GM21390 (cell line): ENCODE measurements around the gene PCDHGA8.
A peak's percentile ranks its signal among the peaks of the same experiment; 100 is the strongest.
"Not testable (repeated sequence)": the region's sequence is repeated elsewhere in the genome, so short reads cannot be mapped to it uniquely, and the experiment has no call there.

Experiments
- ATAC-seq: cut with Tn5 transposase; IDR thresholded peaks from one replicate; pipeline ENCODE4 v1.9.1; 2021; ENCODE audit not compliant: unreplicated experiment

The PCDHGA8 gene

DNA sequence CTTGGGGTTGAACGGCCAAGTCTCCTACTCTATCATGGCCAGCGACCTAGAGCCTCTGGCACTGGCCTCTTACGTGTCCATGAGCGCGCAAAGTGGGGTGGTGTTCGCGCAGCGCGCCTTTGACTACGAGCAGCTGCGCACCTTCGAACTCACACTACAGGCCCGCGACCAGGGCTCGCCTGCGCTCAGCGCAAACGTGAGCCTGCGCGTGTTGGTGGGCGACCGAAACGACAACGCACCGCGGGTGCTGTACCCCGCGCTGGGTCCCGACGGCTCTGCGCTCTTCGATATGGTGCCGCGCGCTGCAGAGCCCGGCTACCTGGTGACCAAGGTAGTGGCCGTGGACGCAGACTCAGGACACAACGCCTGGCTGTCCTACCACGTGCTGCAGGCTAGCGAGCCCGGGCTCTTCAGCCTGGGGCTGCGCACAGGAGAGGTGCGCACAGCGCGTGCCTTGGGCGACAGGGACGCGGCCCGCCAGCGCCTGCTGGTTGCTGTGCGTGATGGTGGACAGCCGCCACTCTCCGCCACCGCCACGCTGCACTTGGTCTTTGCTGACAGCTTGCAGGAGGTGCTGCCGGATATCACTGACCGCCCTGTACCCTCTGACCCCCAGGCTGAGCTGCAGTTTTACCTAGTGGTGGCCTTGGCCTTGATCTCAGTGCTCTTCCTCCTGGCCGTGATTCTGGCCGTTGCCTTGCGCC, 7.3 kb downstream of the PCDHGA8 start:
- no peak for ATAC-seq

DNA sequence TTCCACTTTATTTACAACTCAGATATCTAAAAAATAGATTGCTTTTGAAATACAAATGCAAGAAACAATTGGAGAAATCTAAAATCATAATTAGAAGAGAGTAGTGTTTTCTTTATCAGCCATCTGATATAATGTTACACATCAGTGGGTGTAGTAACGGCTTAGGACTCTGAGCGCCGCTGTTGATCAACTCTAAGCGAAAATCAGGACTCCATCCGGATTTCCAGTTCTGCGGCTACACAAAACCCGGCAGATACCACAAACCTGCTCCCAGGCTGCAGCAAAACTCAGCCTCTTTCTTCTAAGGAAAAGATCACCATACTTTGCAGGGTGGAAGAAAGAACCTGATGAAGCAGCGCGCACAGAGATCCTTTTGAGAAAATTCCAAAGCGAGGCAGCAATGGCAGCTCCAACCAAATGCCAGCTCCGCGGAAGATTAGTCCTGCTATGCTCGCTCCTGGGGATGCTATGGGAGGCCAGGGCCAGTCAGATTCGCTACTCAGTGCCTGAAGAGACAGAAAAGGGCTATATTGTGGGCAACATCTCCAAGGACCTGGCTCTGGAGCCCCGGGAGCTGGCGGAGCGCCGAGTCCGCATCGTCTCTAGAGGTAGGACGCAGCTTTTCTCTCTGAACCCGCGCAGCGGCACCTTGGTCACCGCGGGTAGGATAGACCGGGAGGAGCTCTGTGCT, 10.3 kb downstream of the PCDHGA8 start, which contains the start of gene PCDHGA9:
Gene PCDHGA9 (plus strand): TSS at position 226 of the 691 bp plus-strand sequence. CDS start 175 bp downstream, at position 401.
- peak; percentile 55 for ATAC-seq

DNA sequence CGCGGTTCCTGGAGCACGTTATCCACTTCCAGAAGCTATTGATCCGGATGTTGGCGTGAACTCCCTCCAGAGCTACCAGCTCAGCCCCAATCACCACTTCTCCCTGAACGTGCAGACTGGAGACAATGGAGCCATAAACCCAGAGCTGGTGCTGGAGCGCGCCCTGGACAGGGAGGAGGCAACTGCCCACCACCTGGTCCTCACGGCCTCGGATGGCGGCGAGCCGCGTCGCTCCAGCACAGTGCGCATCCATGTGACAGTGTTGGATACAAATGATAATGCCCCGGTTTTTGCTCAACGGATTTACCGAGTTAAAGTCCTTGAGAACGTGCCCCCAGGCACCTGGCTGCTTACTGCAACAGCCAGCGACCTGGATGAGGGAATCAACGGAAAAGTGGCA, 11.0 kb downstream of the PCDHGA8 start:
- no peak for ATAC-seq

DNA sequence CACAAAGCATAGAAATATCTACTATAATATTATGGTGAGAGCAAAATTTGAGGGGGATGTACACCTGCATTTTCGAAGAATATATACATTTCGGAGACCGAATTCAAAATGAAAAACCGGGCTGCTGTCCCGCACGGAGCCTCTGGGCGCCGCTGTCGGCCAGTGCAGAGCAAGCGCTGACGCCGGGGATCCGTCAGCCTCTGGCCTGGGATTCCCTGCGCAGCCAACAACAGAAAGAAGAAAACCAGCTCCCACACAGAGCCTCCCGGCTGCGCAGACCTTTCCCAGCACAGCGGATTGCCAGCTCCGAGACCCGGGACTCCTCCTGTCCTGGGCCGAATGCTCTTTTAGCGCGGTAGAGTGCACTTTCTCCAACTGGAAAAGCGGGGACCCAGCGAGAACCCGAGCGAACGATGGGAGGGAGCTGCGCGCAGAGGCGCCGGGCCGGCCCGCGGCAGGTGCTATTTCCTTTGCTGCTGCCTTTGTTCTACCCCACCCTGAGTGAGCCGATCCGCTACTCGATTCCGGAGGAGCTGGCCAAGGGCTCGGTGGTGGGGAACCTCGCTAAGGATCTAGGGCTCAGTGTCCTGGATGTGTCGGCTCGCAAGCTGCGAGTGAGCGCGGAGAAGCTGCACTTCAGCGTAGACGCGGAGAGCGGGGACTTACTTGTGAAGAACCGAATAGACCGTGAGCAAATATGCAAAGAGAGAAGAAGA, 15.5 kb downstream of the PCDHGA8 start, which contains the start of gene PCDHGB6:
Gene PCDHGB6 (plus strand): TSS at position 232 of the 716 bp plus-strand sequence. CDS start 182 bp downstream, at position 414.
- peak; percentile 64 for ATAC-seq

DNA sequence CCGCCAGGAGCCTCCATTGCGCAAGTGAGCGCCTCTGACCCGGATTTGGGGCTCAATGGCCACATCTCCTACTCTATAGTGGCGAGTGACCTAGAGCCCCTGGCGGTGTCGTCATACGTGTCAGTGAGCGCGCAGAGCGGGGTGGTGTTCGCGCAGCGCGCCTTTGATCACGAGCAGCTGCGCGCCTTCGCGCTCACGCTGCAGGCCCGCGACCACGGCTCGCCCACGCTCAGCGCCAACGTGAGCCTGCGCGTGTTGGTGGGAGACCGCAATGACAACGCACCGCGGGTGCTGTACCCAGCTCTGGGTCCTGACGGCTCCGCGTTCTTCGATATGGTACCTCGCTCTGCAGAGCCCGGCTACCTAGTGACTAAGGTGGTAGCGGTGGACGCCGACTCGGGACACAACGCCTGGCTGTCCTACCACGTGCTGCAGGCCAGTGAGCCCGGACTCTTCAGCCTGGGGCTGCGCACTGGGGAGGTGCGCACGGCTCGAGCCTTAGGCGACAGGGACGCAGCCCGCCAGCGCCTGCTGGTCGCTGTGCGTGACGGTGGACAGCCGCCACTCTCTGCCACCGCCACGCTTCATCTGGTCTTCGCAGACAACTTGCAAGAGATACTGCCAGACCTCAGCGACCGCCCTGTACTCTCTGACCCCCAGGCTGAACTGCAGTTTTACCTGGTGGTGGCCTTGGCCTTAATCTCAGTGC, 17.3 kb downstream of the PCDHGA8 start:
- no peak for ATAC-seq

DNA sequence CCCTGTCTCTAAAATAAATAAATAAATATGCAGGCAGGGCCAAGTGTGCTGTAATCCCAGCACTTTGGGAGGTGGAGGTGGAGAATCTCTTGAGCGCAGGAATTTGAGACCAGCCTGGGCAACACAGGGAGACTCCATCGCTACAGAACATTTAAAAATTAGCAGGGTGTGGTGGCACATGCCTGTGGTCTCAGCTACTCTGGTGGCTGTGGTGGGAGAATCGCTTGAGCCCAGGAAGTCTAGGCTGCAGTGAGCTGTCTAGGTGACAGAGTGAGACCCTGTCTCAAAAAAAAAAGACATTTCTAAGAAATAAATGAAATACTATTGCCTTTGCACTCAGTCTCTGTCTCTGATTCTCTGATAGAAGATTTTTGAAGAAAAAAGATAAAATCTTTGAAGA, 19.1 kb downstream of the PCDHGA8 start:
- no peak for ATAC-seq

DNA sequence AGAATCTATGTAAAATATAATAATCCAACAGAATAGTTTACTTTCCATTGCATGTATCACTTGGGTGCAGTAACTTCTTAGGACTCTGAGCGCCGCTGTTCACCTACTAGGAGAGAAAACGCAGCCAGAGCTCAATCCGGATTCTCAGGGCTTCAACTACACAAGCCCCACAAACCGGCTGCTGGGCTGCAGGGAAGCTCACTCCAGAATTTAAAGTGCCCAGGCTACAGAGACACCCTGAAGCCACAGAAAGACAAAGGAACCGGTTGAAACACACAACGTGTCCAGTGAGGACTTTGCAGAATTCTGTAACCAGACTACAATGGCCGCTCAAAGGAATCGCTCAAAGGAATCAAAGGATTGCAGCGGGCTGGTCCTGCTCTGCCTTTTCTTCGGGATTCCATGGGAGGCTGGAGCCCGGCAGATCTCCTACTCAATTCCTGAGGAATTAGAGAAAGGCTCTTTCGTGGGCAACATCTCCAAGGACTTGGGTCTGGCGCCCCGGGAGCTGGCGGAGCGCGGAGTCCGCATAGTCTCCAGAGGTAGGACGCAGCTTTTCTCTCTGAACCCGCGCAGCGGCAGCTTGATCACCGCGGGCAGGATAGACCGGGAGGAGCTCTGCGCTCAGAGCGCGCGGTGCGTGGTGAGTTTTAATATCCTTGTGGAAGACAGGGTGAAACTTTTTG, 20.6 kb downstream of the PCDHGA8 start, which contains the start of gene PCDHGA10:
Gene PCDHGA10 (plus strand): TSS at position 134 of the 686 bp plus-strand sequence. CDS start 189 bp downstream, at position 323.
- ATAC-seq: peak; percentile 57

DNA sequence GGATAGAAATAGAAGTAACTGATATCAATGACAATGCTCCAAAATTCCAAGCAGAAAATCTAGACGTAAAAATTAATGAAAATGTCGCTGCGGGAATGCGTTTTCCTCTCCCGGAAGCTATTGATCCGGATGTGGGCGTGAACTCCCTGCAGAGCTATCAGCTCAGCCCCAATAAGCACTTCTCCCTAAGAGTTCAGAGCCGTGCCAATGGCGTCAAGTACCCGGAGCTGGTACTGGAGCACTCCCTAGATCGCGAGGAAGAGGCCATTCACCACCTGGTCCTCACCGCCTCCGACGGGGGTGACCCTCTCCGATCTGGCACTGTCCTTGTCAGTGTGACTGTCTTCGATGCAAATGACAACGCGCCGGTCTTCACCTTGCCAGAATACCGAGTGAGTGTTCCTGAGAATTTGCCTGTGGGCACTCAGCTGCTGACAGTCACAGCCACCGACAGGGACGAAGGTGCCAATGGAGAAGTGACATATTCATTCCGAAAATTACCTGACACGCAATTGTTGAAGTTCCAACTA, 21.2 kb downstream of the PCDHGA8 start:
- no peak for ATAC-seq

DNA sequence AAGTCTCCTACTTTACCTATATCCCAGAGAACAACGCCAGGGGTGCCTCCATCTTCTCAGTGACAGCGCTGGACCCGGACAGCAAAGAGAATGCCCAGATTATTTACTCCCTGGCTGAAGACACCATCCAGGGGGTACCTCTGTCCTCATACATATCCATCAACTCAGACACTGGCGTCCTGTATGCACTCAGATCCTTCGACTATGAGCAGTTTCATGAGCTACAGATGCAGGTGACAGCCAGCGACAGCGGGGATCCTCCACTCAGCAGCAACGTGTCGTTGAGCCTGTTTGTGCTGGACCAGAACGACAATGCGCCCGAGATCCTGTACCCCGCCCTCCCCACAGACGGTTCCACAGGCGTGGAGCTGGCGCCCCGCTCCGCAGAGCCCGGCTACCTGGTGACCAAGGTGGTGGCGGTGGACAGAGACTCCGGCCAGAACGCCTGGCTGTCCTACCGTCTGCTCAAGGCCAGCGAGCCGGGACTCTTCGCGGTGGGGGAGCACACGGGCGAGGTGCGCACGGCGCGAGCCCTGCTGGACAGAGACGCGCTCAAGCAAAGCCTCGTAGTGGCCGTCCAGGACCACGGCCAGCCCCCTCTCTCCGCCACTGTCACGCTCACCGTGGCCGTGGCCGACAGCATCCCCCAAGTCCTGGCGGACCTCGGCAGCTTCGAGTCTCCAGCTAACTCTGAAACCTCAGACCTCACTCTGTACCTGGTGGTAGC, 22.3 kb downstream of the PCDHGA8 start:
- not testable (repeated sequence) for ATAC-seq

DNA sequence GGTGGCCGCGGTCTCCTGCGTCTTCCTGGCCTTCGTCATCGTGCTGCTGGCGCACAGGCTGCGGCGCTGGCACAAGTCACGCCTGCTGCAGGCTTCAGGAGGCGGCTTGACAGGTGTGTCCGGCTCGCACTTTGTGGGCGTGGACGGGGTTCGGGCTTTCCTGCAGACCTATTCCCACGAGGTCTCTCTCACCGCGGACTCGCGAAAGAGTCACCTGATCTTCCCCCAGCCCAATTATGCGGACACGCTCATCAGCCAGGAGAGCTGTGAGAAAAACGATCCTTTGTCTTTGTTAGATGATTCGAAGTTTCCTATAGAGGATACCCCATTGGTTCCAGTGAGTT, 22.8 kb downstream of the PCDHGA8 start:
- not testable (repeated sequence) for ATAC-seq

DNA sequence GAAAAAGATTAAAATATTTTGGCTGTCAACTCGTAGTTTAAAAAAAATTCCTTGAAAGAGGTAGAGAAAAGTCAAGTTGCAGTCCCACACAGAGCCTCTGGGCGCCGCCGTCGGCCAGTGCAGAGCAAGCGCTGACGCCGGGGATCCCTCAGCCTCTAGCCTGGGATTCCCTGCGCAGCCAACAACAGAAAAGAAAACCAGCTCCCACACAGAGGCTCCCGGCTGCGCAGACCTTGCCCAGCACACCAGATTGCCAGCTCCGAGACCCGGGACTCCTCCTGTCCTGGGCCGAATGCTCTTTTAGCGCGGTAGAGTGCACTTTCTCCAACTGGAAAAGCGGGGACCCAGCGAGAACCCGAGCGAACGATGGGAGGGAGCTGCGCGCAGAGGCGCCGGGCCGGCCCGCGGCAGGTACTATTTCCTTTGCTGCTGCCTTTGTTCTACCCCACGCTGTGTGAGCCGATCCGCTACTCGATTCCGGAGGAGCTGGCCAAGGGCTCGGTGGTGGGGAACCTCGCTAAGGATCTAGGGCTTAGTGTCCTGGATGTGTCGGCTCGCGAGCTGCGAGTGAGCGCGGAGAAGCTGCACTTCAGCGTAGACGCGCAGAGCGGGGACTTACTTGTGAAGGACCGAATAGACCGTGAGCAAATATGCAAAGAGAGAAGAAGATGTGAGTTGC, 25.2 kb downstream of the PCDHGA8 start, which contains the start of gene PCDHGB7:
Gene PCDHGB7 (plus strand): TSS at position 184 of the 679 bp plus-strand sequence. CDS start 183 bp downstream, at position 367.
- ATAC-seq: peak; percentile 86

DNA sequence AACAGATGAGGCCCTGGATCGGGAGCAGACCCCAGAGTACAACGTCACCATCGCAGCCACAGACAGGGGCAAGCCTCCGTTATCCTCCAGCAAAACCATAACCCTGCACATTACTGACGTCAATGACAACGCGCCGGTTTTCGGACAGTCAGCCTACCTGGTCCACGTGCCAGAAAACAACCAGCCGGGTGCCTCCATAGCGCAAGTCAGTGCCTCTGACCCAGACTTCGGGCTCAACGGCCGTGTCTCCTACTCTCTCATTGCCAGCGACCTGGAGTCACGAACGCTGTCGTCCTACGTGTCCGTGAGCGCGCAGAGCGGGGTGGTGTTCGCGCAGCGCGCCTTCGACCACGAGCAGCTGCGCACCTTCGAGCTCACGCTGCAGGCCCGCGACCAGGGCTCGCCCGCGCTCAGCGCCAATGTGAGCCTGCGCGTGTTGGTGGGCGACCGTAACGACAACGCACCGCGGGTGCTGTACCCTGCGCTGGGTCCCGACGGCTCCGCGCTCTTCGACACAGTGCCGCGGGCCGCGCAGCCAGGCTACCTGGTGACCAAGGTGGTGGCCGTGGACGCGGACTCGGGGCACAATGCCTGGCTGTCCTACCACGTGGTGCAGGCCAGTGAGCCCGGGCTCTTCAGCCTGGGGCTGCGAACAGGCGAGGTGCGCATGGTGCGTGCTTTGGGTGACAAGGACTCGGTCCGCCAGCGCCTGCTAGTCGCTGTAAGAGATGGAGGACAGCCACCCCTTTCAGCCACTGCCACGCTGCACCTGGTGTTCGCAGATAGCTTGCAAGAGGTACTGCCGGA, 26.8 kb downstream of the PCDHGA8 start:
- ATAC-seq: no peak

DNA sequence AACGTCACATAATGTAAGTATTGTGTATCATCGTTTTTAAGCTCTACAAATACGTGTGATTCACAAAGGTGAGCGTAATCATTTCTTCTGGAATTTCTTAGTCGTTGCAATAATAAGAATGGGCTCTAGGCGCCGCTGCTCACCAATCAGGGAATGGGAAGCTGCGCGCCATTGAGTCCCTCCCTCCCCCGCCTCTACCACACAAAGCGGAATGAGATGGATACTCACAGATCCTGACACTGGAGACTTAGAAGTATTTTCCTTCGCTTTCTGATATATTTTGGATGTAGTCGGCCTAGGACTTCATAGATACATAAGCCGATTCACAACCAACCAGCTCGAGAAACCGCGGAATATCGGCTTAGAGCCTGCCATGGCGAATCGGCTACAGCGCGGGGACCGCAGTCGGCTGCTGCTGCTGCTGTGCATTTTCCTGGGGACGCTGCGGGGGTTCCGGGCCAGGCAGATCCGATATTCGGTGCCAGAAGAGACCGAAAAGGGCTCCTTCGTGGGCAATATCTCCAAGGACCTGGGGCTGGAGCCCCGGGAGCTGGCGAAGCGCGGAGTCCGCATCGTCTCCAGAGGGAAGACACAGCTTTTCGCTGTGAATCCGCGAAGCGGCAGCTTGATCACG, 28.5 kb downstream of the PCDHGA8 start, which contains the start of gene PCDHGA11:
Gene PCDHGA11 (plus strand): TSS at position 197 of the 634 bp plus-strand sequence. CDS start 177 bp downstream, at position 374.
- no peak for ATAC-seq

DNA sequence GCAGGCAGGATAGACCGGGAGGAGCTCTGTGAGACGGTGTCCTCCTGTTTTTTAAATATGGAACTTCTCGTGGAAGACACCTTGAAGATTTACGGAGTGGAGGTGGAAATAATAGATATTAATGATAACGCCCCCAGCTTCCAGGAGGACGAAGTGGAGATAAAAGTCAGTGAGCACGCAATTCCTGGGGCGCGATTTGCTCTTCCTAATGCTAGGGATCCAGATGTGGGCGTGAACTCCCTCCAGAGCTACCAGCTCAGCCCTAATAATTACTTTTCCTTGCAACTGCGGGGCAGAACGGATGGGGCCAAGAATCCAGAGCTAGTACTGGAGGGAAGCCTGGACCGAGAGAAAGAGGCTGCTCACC, 29.0 kb downstream of the PCDHGA8 start:
- ATAC-seq: no peak

DNA sequence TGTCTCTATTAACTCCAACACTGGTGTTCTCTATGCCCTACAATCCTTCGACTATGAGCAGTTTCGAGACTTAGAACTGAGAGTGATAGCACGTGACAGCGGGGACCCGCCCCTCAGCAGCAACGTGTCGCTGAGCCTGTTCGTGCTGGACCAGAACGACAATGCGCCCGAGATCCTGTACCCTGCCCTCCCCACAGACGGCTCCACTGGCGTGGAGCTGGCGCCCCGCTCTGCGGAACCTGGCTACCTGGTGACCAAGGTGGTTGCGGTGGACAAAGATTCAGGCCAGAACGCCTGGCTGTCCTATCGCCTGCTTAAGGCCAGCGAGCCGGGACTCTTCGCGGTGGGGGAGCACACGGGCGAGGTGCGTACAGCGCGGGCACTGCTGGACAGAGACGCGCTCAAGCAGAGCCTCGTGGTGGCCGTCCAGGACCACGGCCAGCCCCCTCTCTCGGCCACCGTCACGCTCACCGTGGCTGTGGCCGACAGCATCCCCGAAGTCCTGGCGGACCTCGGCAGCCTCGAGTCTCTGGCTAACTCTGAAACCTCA, 30.4 kb downstream of the PCDHGA8 start:
- no peak for ATAC-seq

DNA sequence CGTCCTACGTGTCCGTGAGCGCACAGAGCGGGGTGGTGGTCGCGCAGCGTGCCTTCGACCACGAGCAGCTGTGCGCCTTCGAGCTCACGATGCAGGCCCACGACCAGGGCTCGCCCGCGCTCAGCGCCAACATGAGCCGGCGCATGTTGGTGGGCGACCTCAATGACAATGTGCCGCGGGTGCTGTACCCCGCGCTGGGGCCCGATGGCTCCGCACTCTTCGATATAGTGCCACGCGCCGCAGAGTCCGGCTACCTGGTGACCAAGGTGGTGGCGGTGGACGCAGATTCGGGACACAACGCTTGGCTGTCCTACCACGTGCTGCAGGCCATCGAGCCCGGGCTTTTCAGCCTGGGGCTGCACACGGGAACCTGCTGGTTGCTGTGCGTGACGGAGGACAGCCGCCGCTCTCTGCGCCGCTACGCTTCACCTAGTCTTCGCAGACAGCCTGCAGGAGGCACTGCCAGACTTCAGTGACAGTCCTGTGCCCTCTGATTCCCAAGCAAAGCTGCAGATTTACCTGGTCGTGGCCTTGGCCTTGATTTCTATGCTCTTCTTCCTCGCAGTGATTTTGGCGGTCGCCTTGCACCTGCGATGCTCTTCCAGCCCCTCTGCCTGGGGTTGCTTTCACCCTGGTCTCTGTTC, 35.5 kb downstream of the PCDHGA8 start:
- no peak for ATAC-seq
